HuH-7 (cell line): Measurements from ENCODE around the gene RAP1GAP2.
"Not testable (repeated sequence)": the region's sequence is repeated elsewhere in the genome, so short reads cannot be mapped to it uniquely, and the experiment has no call there.

Experiments
- DNase-seq: peaks from one replicate; pipeline ENCODE4 v3.0.0; 2011; ENCODE audit warnings: low spot score

The RAP1GAP2 gene

DNA sequence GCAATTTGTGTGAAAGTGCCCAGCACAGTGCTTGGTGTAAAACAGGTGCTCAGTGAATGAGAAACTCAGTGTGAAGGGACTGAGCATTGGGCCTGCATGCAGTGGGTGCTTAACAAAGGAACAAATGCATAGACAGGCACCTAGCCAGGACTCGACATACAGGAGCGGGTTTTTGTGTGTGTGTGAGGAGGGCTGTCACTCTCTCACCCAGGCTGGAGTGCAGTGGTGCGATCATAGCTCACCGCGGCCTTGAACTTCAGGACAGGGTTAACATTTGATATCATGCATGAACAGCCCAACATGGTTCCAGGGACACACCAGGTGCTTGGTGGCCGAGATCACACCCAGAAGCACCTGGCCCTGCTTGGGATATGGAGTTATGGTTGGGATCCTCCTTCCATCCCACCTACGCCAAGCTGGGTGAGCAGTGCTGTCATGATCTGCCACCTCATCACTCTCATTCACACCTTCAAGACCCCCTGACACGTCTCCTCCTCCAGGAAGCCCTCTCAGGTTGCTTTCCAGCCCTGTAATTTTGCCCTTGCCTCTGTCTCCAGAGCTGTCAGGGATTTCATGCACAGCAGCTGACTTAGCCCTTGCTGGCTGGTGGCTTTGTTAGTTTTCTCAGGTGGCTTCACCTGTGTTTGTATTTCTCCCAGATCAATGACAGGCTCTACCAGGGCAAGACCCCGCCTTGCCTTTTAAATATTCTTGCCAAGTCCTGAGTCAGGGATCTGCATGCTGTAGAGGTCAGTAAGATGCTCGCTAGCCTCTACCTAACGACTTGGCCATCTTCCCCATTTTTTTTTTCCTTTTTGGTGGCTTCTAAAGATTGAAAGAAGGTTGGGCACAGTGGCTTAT lies 200.8 kb downstream of the RAP1GAP2 start:
- no peak for DNase-seq

DNA sequence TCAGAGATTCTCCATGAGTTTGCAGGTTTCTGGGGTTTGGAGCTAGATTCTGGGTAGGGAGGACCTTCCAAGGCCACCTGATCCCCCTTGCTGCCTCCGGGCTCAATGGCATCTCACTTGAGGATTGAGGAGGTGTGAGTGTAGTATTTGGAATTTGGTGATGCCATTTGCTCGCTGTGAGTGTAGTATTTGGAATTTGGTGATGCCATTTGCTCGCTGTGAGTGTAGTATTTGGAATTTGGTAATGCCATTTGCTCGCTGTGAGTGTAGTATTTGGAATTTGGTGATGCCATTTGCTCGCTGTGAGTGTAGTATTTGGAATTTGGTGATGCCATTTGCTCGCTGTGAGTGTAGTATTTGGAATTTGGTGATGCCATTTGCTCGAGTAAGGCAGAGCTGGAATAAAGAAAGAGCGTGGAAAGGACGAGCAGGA lies 202.2 kb downstream of the RAP1GAP2 start:
- DNase-seq, result not testable (repeated sequence)

DNA sequence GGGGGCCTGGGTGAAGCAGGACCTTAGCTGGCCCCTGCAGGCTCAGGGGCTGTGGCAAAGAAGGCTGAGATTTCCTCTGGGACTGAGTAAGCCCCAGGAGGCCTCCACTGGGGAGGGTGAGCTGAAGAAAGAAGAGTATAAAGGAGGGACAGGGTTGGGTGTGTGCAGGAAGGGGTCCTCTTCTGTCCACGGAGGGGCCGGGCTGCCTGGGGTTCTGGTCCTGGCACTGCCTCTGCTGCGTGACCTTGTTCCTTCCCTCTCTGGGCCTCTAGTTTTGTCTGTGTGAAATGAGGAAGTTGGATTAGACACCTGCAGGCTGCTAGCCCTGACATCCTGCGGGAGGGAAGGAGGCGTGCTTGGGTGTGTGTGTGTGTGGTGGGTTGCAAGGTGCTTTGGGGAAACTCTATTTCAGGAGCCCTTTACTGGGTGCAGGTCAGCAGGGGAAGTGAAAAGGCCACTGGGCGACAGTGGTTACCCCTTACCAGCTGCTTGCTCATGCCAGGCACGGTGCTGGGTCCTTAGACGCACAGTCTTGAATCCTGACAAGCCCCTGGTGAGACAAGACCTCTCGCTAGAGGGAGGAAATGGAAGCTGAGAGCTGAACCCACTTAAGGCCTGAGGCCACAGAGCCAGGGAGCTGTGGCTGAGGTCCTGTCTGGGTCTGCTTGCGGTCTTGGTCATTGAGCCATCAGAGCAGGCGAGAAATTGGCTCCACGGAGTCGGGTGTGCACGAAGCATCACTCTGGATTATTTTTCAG lies 206.5 kb downstream of the RAP1GAP2 start:
- no peak for DNase-seq

DNA sequence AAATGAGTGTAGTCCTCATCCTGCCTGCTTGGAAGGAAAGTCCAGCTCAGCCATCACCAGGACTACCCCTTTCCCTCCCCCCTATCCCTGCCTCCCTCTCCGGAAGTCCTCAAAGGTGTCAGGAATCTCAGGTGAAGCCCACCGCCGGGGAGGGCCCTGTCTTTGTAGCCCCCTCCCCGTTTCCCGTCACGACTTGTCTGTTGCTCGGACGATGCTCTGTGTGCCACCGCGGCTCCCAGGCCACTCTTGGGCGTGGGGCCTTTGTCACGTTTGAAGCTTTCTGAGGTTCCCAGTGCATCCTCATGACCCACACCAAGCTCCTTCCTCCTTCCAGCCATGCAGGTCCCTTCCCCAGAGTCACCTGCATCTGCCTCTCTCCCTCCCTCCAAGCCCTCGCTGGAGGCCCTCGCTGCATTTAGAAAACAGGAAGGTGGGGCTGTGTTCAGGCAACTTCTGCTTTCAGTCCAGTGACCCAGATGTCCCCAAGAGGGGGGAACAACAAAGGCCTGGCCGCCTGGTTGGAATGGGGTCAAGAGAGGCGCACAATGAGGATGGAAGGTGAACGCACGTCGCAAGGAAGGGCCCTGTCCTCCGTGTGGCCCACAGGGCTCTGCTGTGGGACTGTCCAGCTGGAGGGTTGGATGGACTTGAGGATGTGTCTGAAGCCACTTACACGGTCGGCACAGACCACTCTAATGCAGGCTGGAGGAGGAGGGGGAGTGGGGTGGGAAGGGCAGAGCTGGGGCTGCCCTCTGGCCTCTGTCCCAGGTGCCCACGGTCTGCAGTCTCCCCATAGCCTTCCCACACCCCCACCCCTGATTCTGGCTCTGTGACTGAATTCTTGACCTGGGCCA lies 207.3 kb downstream of the RAP1GAP2 start:
- DNase-seq, result no peak

DNA sequence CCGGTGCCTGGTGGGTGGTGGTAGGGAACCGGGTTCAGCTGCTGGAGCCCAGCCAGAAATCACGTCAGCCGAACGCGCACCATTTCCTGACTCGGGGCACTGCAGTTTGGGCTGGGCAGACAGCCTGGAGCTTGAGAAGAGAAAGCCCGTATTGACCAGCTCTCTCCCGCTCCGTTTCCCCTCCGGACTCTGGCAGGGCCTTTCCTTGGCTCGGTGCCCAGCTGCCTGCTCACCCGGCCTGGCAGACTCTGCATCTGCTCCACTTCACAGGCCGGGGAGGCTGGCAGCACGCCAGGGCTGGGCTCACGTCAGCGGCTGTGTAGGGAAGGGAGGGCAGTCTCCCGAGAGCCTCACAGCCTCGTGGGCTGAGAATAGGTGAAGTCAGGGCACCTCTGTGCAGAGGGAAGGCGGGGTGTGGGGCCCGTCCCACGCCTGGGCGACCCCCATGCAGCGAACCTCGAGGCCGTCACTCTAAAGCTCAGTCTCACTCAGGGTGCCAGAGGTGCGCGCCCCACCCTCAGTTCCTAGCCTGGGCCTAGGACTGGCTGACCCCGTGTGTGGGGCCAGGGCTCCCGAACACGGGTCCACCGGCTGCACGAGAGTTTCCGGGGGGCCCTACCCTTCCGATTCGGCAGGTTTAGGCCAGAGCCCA lies 208.0 kb downstream of the RAP1GAP2 start:
- DNase-seq, result no peak

DNA sequence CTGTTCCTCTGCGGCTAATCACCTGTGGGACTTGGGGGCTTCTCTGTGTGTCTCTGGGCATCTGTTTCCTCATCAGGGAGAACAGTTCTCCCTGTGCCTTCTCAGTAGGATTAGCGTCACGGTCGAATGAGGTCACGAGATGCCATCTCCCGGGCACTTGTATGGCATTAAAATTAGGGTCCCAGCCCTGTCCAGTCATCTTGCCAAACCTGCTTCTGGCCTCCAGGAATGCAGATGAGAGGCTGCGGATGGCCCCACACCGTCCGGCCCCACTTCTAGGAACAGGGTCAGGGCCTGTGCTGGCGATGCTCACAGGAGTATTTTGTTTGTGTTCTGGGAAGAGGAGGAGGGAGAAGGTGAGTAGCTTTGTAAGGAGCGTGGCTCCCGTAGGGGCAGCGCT lies 208.7 kb downstream of the RAP1GAP2 start:
- no peak for DNase-seq

DNA sequence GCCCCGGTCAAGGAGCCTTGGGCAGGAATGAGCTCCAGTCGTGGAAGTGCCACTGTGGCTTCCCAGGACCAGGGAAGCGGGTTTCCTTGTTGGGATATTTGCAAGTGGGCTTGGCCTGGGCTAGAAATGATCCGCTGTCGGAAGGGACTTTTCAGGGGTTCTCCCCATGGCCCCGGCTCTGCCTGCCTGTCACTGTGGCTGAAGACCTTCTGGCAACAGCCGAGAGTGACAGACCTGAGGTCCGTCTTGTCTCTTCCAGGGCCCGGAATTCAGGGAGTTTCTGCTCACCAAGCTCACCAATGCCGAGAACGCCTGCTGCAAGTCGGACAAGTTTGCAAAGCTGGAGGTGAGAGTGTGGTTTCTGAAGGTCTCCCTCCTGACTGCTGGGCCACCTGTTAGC lies 209.5 kb downstream of the RAP1GAP2 start:
- DNase-seq, result no peak

DNA sequence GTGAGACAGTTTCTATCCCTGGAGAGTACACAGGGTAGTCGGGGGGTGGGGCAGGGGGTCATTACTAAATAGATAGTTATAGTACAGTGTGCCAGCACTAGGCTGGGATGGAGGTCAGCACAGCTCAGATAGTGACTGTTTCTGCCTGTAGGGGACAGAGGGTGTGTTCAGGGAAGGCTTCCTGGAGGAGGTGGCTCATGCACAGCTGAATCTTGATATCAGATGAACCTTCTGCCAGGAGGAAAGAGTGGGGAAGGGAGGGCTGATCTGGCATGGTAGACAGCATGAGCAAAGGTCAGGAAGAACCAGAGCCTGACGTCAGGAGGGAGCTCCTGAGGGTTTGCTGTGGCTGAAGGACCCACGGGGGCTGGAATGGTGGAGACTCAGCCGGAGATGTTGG lies 210.6 kb downstream of the RAP1GAP2 start:
- no peak for DNase-seq

DNA sequence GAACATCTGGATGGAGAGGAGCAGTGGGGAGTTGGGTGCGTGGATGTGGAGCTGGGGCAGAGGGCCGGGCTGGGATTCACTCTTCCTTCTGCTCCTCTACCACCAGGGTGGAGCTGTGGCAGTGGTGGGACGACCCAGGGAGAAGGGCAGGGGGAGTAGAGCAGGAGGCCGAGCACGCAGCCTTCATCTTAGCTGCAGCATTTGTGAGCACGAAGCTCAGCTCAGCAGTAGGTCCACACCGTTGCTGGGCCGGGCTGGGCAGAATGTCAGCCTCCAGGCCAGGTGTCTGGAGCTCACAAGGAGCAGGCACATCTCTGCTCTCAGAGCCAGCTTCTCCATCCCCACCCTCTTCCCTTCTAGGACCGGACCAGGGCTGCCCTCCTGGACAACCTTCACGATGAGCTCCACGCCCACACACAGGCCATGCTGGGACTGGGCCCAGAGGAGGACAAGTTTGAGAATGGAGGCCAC lies 211.4 kb downstream of the RAP1GAP2 start:
- DNase-seq, result no peak

DNA sequence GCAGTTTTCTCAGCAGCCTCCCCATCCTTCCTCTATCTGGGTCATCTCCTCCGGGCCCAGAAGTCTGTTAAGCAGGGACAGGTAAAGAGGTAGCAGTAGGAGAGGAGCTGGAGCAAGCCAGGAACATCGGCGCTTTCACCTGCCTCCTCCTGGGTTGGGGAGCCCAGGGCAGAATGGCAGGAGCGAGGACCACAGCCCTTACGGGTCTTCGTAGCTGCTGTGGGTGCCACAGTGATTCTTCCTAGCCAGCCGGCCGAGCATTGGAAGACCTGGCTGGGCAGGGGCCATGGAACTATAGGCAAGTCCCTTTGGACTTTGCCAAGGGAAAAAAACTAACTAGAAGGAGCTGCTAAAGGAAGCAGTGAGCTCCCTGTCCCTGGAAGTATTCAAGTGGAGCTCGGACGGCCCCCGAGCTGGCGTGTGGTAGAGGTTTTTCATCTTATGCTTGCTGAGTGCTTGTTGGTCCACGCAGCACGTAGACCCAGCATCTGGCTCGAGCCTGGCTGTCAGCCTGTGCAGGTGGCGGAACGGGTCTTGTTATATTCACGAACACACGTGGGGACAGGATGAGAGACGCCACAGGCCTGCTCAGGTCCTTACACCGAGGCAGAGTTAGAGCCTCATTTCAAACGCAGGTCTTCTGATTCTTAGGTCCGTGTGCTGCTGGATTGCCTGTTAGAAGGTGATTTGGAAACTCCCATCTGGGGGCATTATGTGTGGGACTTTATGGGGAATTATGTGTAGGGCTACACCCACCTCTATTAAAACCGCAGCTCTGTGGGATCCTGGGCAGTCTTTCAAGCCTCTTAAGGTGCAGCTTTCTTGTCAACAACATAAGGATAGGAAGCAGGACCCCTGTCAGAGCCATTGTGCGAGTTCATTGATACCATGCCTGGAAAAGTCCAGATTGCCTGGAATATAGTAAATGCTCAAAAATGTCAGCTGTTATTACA lies 212.4 kb downstream of the RAP1GAP2 start:
- DNase-seq, result no peak

DNA sequence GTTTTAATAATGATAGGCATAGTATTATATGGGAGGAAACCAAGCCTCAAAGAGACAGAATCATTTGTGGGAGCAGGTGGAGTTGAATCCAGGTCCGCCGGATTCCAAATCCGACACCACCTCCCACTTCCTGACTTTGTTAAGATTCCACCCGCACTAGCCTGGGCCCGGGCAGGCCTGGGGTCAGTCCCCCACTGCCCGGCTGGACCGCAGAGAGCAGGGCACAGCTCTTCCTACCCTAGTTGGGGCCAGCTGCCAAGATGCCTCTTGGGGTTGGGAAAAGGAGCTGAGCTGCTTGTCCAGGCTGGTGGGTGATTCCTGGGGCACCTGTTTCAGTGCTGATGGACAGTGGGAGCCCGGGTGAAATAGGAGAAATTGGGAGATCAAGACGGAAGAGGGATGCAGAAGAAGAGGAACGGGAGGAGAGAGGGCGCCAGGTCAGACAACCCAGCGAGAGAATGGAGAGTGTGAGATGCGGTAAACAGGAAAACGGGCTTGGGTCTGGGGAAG lies 213.2 kb downstream of the RAP1GAP2 start:
- DNase-seq, result no peak

DNA sequence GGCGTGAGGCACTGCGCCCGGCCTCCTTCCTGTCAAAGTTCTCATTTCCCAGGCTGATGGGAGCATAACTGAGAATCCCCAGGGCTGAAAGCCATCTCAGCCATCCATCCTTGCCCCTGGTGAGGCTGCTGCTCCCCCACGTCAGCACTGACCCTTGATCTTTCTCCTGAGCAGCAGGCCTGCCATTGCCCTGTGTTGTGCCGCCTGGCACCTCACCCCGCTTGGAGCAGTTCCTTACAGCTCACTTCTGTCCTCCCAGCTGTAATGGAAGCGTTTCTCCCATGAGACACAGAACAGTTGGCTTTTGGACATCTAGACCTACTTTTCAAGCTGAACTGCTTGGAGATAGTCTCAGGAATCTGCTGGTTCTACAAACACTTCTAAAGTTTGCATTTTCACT lies 215.7 kb downstream of the RAP1GAP2 start:
- no peak for DNase-seq

DNA sequence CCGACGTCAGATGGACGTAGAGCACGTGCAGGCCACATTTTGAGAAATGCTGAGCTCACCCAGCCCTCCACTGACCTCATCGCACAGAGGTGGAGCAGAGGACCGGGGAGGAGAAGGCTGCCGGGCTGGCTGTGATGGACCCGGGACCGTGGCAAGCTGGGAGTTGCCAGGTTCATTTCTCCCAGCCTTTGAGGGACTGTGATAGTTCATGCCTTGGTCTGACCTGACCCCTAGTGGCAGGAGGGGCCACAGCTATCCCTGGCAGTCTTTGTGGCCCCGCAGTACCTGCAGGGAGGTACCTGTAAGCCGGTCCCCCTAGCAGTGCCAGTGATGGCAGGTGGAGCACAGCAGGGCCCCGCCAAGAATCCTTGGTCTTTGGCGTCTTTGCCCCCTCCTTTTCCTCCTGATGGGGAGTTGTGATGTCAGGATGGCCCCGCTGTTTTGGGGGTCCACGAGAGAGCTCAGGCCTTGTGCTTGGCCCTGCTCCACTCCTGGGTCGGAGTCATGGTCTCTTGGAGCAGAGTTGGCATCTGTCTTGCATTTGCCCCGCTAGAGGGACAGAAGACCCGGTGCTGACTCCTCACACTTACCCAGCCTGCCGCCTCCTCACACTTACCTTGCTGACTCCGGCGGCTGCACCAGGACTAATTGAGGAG lies 216.8 kb downstream of the RAP1GAP2 start:
- DNase-seq, result peak; percentile 79

DNA sequence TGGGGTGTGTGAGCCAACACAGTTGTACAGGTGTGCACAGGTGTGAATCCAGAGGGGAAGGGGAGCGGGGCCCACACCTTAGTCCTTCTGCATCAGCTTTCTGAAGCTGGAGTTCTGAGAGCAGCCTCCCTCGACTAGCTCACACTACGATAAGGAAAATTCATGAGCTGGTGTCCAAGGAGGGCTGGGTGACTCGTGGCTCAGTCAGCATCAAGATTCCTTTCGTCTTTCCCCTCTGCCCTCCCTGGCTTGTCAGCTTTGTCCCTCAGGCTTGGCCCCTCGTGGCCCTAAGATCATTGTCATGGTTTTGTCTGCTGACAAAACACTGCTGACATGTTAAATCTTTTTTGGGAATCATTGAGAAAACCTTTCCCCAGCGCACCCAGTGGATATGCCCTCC lies 219.7 kb downstream of the RAP1GAP2 start:
- DNase-seq, result no peak

DNA sequence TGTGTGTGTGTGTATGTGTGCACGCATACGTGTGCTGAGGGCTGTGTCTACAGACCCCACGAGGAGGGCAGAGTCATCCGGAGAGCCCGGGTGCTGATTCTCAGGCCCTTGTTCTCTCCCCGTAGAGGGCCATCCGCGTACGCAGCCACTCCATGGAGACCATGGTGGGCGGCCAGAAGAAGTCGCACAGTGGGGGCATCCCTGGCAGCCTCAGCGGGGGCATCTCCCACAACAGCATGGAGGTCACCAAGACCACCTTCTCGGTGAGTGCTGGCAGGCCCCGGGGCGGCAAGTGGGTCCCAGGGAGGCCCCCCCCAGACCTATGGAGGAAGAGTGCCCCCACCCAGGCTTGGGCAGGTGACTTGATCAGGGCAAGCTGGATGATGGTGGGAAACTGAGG lies 221.7 kb downstream of the RAP1GAP2 start:
- no peak for DNase-seq

DNA sequence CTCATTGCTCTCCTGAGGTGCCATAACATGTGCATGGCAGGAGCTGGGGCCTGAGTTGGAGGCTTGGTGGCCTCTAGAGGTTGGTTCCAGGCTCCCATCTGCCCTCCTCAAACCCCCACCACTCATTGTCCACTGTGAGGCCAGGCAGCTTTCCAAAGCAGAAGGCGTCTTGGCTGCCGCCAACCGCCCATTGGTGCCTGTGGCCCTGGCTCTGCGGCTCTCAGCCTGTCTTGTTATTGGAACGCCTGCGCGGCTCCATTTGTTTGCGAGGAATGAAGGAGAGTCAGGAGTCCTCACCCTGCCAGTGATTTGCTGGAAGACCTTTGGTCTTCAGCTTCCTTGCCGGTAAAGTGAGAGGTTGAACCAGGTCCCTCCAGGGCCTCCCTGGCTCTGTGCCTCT lies 223.5 kb downstream of the RAP1GAP2 start:
- no peak for DNase-seq

DNA sequence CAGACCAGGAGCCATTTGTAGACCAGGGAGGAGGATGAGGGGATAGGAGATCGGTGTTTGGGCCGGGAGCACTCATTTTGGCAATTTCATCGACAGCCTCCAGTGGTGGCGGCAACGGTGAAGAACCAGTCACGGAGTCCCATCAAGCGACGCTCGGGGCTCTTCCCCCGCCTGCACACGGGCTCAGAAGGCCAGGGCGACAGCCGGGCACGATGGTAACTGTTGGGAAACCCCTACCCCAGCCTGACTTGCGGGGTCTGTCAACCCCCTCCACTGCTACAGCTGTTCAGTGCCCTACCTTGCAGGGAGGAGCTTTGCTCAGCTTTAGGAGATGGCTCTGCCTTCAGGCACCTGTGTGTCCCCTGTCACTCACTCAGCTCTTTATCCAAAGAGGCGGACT lies 224.1 kb downstream of the RAP1GAP2 start:
- no peak for DNase-seq

DNA sequence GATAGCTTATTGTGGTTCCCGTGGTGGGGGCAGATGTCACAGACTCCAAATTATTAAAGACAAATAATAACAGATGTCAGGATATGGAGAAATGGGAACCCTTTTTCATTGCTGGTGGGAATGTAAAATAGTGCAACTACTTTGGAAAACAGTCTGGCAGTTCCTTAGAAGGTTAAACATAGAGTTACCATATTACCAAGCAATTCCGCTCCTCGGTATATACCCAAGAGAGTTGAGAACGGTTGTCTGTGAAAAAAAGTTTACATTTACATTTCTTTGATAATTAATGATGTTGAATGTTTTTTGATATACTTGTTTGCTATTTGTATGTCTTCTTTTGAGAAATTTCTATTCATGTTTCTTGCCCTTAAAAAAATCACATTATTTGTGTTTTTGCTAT lies 226.0 kb downstream of the RAP1GAP2 start:
- DNase-seq, result no peak

DNA sequence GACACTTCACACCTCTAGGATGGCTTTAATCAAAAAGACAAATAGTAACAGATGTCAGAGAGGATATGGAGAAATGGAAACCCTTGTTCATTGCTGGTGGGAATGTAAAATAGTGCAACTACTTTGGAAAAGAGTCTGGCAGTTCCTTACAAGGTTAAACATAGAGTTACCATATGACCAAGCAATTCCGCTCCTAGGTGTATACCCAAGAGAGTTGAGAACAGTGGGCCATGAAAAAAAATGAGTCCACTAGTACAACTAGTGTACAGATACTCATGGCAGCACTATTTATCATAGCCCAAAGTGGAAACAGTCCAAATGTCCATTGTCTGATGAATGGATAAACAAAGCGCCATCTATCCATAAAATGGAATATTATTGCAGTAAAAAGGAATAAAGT lies 228.1 kb downstream of the RAP1GAP2 start:
- DNase-seq, result no peak
